HepG2 (cell line): Measurements from ENCODE around the gene PCBP4. TPM values are rescaled to one million over a fixed set of nuclear protein-coding genes. Genes with fewer than 3 reads are reported as not detected.

Source experiments
- ADNP ChIP-seq: sonication (generic); formaldehyde crosslinking; IDR thresholded peaks from 2 replicates; pipeline ENCODE4 v1.4.0; 2020; ENCODE audit warnings: missing genetic modification reagents
- ARID2 ChIP-seq: sonication (generic); formaldehyde crosslinking; IDR thresholded peaks from 2 replicates; pipeline ENCODE4 v1.8.1; 2022; ENCODE audit warnings: mild to moderate bottlenecking, missing genetic modification reagents, borderline replicate concordance
- HMGXB4 ChIP-seq, 2 experiments: sonication (generic) in 1 of 2; formaldehyde crosslinking in 1 of 2; IDR thresholded peaks; 2 replicates each; pipeline versions ENCODE4 v1.4.0 to v1.6.1; 2018 to 2020; ENCODE audit warnings: missing genetic modification reagents in 2 of 2, borderline replicate concordance in 1 of 2, low read depth in 1 of 2, mild to moderate bottlenecking in 1 of 2, missing biosample characterization in 1 of 2
- HNF4G ChIP-seq, 2 experiments: sonication (generic) in 1 of 2; formaldehyde crosslinking in 1 of 2; IDR thresholded peaks; 2 replicates each; pipeline versions ENCODE4 v1.4.0 to v1.6.1; 2011 to 2020; ENCODE audit warnings: borderline replicate concordance in 2 of 2, low read depth in 2 of 2, mild to moderate bottlenecking in 2 of 2, low read length in 1 of 2, missing genetic modification reagents in 1 of 2, moderate library complexity in 1 of 2
- MTA3 ChIP-seq: sonication (generic); formaldehyde crosslinking; IDR thresholded peaks from 2 replicates; pipeline ENCODE4 v1.4.0; 2020; ENCODE audit warnings: missing genetic modification reagents
- MYC ChIP-seq: sonication (generic); formaldehyde crosslinking; IDR thresholded peaks from 2 replicates; pipeline ENCODE4 v1.9.0; 2021; ENCODE audit warnings: missing genetic modification reagents, borderline replicate concordance
- NFIB ChIP-seq: sonication (generic); formaldehyde crosslinking; IDR thresholded peaks from 2 replicates; pipeline ENCODE4 v1.9.0; 2021; ENCODE audit warnings: missing genetic modification reagents, mild to moderate bottlenecking, borderline replicate concordance
- NR2C2 ChIP-seq: sonication (generic); formaldehyde crosslinking; IDR thresholded peaks from 2 replicates; pipeline ENCODE4 v1.4.0; 2020; ENCODE audit warnings: missing genetic modification reagents, mild to moderate bottlenecking, moderate library complexity, borderline replicate concordance
- PATZ1 ChIP-seq: sonication (generic); formaldehyde crosslinking; IDR thresholded peaks from 2 replicates; pipeline ENCODE4 v1.4.0; 2020; ENCODE audit warnings: missing genetic modification reagents
- POLR2A ChIP-seq, 2 experiments: IDR thresholded peaks; 2 replicates each; pipeline ENCODE4 v1.6.1; 2011; ENCODE audit warnings: low read depth in 2 of 2, low read length in 2 of 2, mild to moderate bottlenecking in 1 of 2, moderate library complexity in 1 of 2; ENCODE audit not compliant: insufficient read depth in 1 of 2
- TFAP4 ChIP-seq: sonication (generic); IDR thresholded peaks from 2 replicates; pipeline ENCODE4 v1.6.1; 2016; ENCODE audit warnings: low read depth, borderline replicate concordance
- ZNF263 ChIP-seq: sonication (generic); formaldehyde crosslinking; IDR thresholded peaks from 2 replicates; pipeline ENCODE4 v1.4.0; 2020; ENCODE audit warnings: missing genetic modification reagents
- ZNF337 ChIP-seq: sonication (generic); formaldehyde crosslinking; IDR thresholded peaks from 2 replicates; pipeline ENCODE4 v1.5.1; 2020; ENCODE audit warnings: missing genetic modification reagents, low read depth, mild to moderate bottlenecking, borderline replicate concordance
- ZNF609 ChIP-seq: sonication (generic); formaldehyde crosslinking; IDR thresholded peaks from 2 replicates; pipeline ENCODE4 v1.4.0; 2020; ENCODE audit warnings: mild to moderate bottlenecking, missing genetic modification reagents, borderline replicate concordance
- ZNF772 ChIP-seq: sonication (generic); formaldehyde crosslinking; IDR thresholded peaks from 2 replicates; pipeline ENCODE4 v1.5.0; 2020; ENCODE audit warnings: mild to moderate bottlenecking, missing genetic modification reagents
- ZUFSP ChIP-seq: sonication (generic); formaldehyde crosslinking; IDR thresholded peaks from 2 replicates; pipeline ENCODE4 v1.9.0; 2021; ENCODE audit warnings: missing genetic modification reagents, mild to moderate bottlenecking, borderline replicate concordance
- polyA plus RNA-seq, 8 experiments: library from polyadenylated mRNA; depleted of rRNA in 3 of 8; stranded (reverse) in 7 of 8; unstranded in 1 of 8; fragments of >200 nt; fragmentation: Illumina TruSeq in 4 of 8; extraction: Trizol in 4 of 8; gene quantifications; 2 replicates each; pipeline versions ENCODE4 v1.2.1 to v1.2.3, GENCODE V29; 2011 to 2016; ENCODE audit warnings: low read depth in 4 of 8, missing spikeins in 1 of 8, mixed read lengths in 1 of 8; ENCODE audit not compliant: insufficient read depth in 1 of 8
- total RNA-seq, 5 experiments: library from RNA; depleted of rRNA; stranded (reverse); fragments of >200 nt; fragmentation: Illumina TruSeq; extraction: Trizol; gene quantifications; 2 replicates each; pipeline ENCODE4 v1.2.3, GENCODE V29; 2016; ENCODE audit warnings: low read depth in 1 of 5

Gene PCBP4
- total and polyA plus RNA-seq, 2 of the 13 experiments (the other 11 are each of a cell fraction or from before 2014, with no cell fraction given) = 36.8 to 51.3 TPM

GRCh38 chr3:51968170-51968775 is 1.0 kb upstream of the PCBP4 start (continued):
- TF ChIP-seq ZUFSP (CRISPR knock-in tag) = no peak
- no peak for TF ChIP-seq POLR2A (IDR thresholded peaks at IDR 0.05; ENCODE audit: insufficient read depth in 1 of 2, low read depth in 2 of 2, low read length in 2 of 2)
- TF ChIP-seq MTA3 = no peak
- peak in 1 of 2 experiments; percentile 58; a peak in 1 of 4 replicates for TF ChIP-seq HMGXB4 (CRISPR knock-in tag; IDR thresholded peaks at IDR 0.05; ENCODE audit: borderline replicate concordance in 1 of 2, low read depth in 1 of 2)
- TF ChIP-seq NFIB (CRISPR knock-in tag) = no peak
- peak; percentile 45; the same call in 1 of the 2 replicates for TF ChIP-seq NR2C2 (CRISPR knock-in tag)
- peak; percentile 42; the same call in 1 of the 2 replicates for TF ChIP-seq HNF4G (IDR thresholded peaks at IDR 0.05; ENCODE audit: borderline replicate concordance, low read depth, low read length)
- no peak for TF ChIP-seq HNF4G (CRISPR knock-in tag; IDR thresholded peaks at IDR 0.05; ENCODE audit: borderline replicate concordance, low read depth)
- TF ChIP-seq ZNF772 (CRISPR knock-in tag) = peak; percentile 40; the same call in 1 of the 2 replicates
- peak; percentile 80; the same call in 1 of the 2 replicates for TF ChIP-seq TFAP4
- TF ChIP-seq PATZ1 (CRISPR knock-in tag) = peak; percentile 73
- TF ChIP-seq ZNF337 (CRISPR knock-in tag) = no peak
- no peak for TF ChIP-seq ADNP (CRISPR knock-in tag)
- no peak for TF ChIP-seq ZNF263 (CRISPR knock-in tag)
- TF ChIP-seq ARID2 (CRISPR knock-in tag) = no peak
- TF ChIP-seq ZNF609 = no peak; the same call in 1 of the 2 replicates
- TF ChIP-seq MYC (CRISPR knock-in tag) = peak; percentile 6; the same call in 1 of the 2 replicates
